ENCODE measurements around the gene TCERG1L. TPM values are rescaled to one million over a fixed set of nuclear protein-coding genes. Genes with fewer than 3 reads are reported as not detected.

Gene TCERG1L
- total and polyA plus RNA-seq, 3 experiments from 2014 or later, result 0.07 to 0.93 (median 0.68) TPM

- no peaks in the 10 kb centered on the region for H3K36me3 Mint-ChIP-seq
- H3K4me1 Mint-ChIP-seq, result no peaks in the 10 kb centered on the region
- ChIA-PET POLR2A (no interaction called here), CTCF (no interaction called here)
- H3K27me3 Mint-ChIP-seq, result peaks cover 0 to 11% of the 10 kb centered on the region in 2 donors
- no peak overlapping the region for H3K4me3 ChIP-seq (ENCODE audit: low read length)
- H3K36me3 ChIP-seq (ENCODE audit: insufficient read depth, low read length), result no peaks in the 10 kb centered on the region
- H3K9me3 Mint-ChIP-seq, result peaks cover 0 to 4% (median 0%) of the 10 kb centered on the region in 5 donors
- no peaks in the 10 kb centered on the region for H3K4me1 ChIP-seq (ENCODE audit: insufficient read depth, low read length)
- no peak overlapping the region for H3K4me3 Mint-ChIP-seq
- H3K27me3 ChIP-seq (ENCODE audit: insufficient read depth, low read length, poor library complexity, severe bottlenecking), result no peaks in the 10 kb centered on the region
- no peaks in the 10 kb centered on the region for H3K9me3 ChIP-seq (ENCODE audit: low read length)
- DNase-seq, result no peak
- no peak overlapping the region for H3K27ac Mint-ChIP-seq
- H3K27ac ChIP-seq (ENCODE audit: low read depth, low read length), result no peak overlapping the region
Observed at GRCh38 chr10:131213741-131214505, 97.6 kb downstream of the TCERG1L start.

- peaks cover 0 to 11% of the 10 kb centered on the region in 2 donors for H3K27me3 Mint-ChIP-seq
- no peaks in the 10 kb centered on the region for H3K36me3 ChIP-seq (ENCODE audit: insufficient read depth, low read length)
Observed at GRCh38 chr10:131212763-131213325, 98.7 kb downstream of the TCERG1L start.

GRCh38 chr10:131211965-131212619, 99.4 kb downstream of the TCERG1L start:
- H3K9me3 Mint-ChIP-seq, result peaks cover 0 to 4% (median 0%) of the 10 kb centered on the region in 5 donors
- Histone ChIP-seq H3K36me3 (ENCODE audit: insufficient read depth, low read length) (no peaks in the 10 kb centered on the region), H3K27me3 (ENCODE audit: insufficient read depth, low read length, poor library complexity, severe bottlenecking) (no peaks in the 10 kb centered on the region), H3K27ac (ENCODE audit: low read depth, low read length) (no peak overlapping the region), H3K4me3 (ENCODE audit: low read length) (no peak overlapping the region), H3K4me1 (ENCODE audit: insufficient read depth, low read length) (no peaks in the 10 kb centered on the region), H3K9me3 (ENCODE audit: low read length) (no peaks in the 10 kb centered on the region)
- DNase-seq, result no peak
- POLR2A ChIA-PET, result no interaction called here
- CTCF ChIA-PET, result no interaction called here
- no peak overlapping the region for H3K4me3 Mint-ChIP-seq
- no peak overlapping the region for H3K27ac Mint-ChIP-seq
- H3K36me3 Mint-ChIP-seq, result no peaks in the 10 kb centered on the region
- peaks cover 0 to 10% of the 10 kb centered on the region in 2 donors for H3K27me3 Mint-ChIP-seq
- H3K4me1 Mint-ChIP-seq, result no peaks in the 10 kb centered on the region

More at GRCh38 chr10:131212763-131213325, 98.7 kb downstream of the TCERG1L start:
- Histone ChIP-seq H3K9me3 (ENCODE audit: low read length) (no peaks in the 10 kb centered on the region), H3K4me1 (ENCODE audit: insufficient read depth, low read length) (no peaks in the 10 kb centered on the region), H3K27me3 (ENCODE audit: insufficient read depth, low read length, poor library complexity, severe bottlenecking) (no peaks in the 10 kb centered on the region), H3K4me3 (ENCODE audit: low read length) (no peak overlapping the region), H3K27ac (ENCODE audit: low read depth, low read length) (no peak overlapping the region)
- no peak overlapping the region for H3K4me3 Mint-ChIP-seq
- no peak overlapping the region for H3K27ac Mint-ChIP-seq
- peaks cover 0 to 4% (median 0%) of the 10 kb centered on the region in 5 donors for H3K9me3 Mint-ChIP-seq
- no peaks in the 10 kb centered on the region for H3K36me3 Mint-ChIP-seq
- POLR2A ChIA-PET, result no interaction called here
- H3K4me1 Mint-ChIP-seq, result no peaks in the 10 kb centered on the region
- CTCF ChIA-PET, result no interaction called here
- no peak for DNase-seq

- H3K27ac ChIP-seq (ENCODE audit: low read depth, low read length), result no peak overlapping the region
- H3K27me3 ChIP-seq (ENCODE audit: insufficient read depth, low read length, poor library complexity, severe bottlenecking), result no peaks in the 10 kb centered on the region
- ChIA-PET CTCF (no interaction called here), POLR2A (no interaction called here)
- peaks cover 0 to 4% (median 0%) of the 10 kb centered on the region in 5 donors for H3K9me3 Mint-ChIP-seq
- H3K4me3 Mint-ChIP-seq, result no peak overlapping the region
- H3K36me3 ChIP-seq (ENCODE audit: insufficient read depth, low read length), result no peaks in the 10 kb centered on the region
- no peak overlapping the region for H3K4me3 ChIP-seq (ENCODE audit: low read length)
- peaks cover 0 to 8% of the 10 kb centered on the region in 2 donors for H3K27me3 Mint-ChIP-seq
- no peaks in the 10 kb centered on the region for H3K4me1 ChIP-seq (ENCODE audit: insufficient read depth, low read length)
- no peaks in the 10 kb centered on the region for H3K9me3 ChIP-seq (ENCODE audit: low read length)
- no peak for DNase-seq
- H3K36me3 Mint-ChIP-seq, result no peaks in the 10 kb centered on the region
- H3K27ac Mint-ChIP-seq, result no peak overlapping the region
- H3K4me1 Mint-ChIP-seq, result no peaks in the 10 kb centered on the region
Observed at GRCh38 chr10:131211559-131211958, 100.0 kb downstream of the TCERG1L start.

GRCh38 chr10:131211146-131211545, 100.4 kb downstream of the TCERG1L start:
- no peaks in the 10 kb centered on the region for H3K36me3 Mint-ChIP-seq
- DNase-seq, result no peak

GRCh38 chr10:131210181-131210580, 101.3 kb downstream of the TCERG1L start:
- no peaks in the 10 kb centered on the region for H3K27me3 ChIP-seq (ENCODE audit: insufficient read depth, low read length, poor library complexity, severe bottlenecking)
- peaks cover 0 to 7% of the 10 kb centered on the region in 2 donors for H3K27me3 Mint-ChIP-seq
- no peak overlapping the region for H3K27ac ChIP-seq (ENCODE audit: low read depth, low read length)
- no peaks in the 10 kb centered on the region for H3K9me3 Mint-ChIP-seq
- no peak for DNase-seq
- no peaks in the 10 kb centered on the region for H3K36me3 ChIP-seq (ENCODE audit: insufficient read depth, low read length)
- no peak overlapping the region for H3K4me3 Mint-ChIP-seq
- H3K4me3 ChIP-seq (ENCODE audit: low read length), result no peak overlapping the region
- ChIA-PET CTCF (no interaction called here), POLR2A (no interaction called here)
- H3K36me3 Mint-ChIP-seq, result no peaks in the 10 kb centered on the region
- H3K4me1 ChIP-seq (ENCODE audit: insufficient read depth, low read length), result no peaks in the 10 kb centered on the region
- no peaks in the 10 kb centered on the region for H3K9me3 ChIP-seq (ENCODE audit: low read length)
- H3K4me1 Mint-ChIP-seq, result no peaks in the 10 kb centered on the region
- H3K27ac Mint-ChIP-seq, result no peak overlapping the region

More at GRCh38 chr10:131211146-131211545, 100.4 kb downstream of the TCERG1L start:
- H3K9me3 Mint-ChIP-seq, result peaks cover 0 to 3% (median 0%) of the 10 kb centered on the region in 5 donors
- no peak overlapping the region for H3K4me3 Mint-ChIP-seq
- no peak overlapping the region for H3K27ac ChIP-seq (ENCODE audit: low read depth, low read length)
- no peaks in the 10 kb centered on the region for H3K27me3 ChIP-seq (ENCODE audit: insufficient read depth, low read length, poor library complexity, severe bottlenecking)
- H3K27me3 Mint-ChIP-seq, result peaks cover 0 to 8% of the 10 kb centered on the region in 2 donors
- CTCF ChIA-PET, result no interaction called here
- H3K9me3 ChIP-seq (ENCODE audit: low read length), result no peaks in the 10 kb centered on the region
- no peaks in the 10 kb centered on the region for H3K4me1 ChIP-seq (ENCODE audit: insufficient read depth, low read length)
- H3K36me3 ChIP-seq (ENCODE audit: insufficient read depth, low read length), result no peaks in the 10 kb centered on the region
- no peak overlapping the region for H3K4me3 ChIP-seq (ENCODE audit: low read length)
- POLR2A ChIA-PET, result no interaction called here
- H3K4me1 Mint-ChIP-seq, result no peaks in the 10 kb centered on the region
- no peak overlapping the region for H3K27ac Mint-ChIP-seq

GRCh38 chr10:131207584-131208532, 103.7 kb downstream of the TCERG1L start:
- peaks cover 0 to 1% of the 10 kb centered on the region in 2 donors for H3K27me3 Mint-ChIP-seq
- Histone ChIP-seq H3K9me3 (ENCODE audit: low read length) (no peaks in the 10 kb centered on the region), H3K4me1 (ENCODE audit: insufficient read depth, low read length) (no peaks in the 10 kb centered on the region), H3K4me3 (ENCODE audit: low read length) (no peak overlapping the region), H3K27me3 (ENCODE audit: insufficient read depth, low read length, poor library complexity, severe bottlenecking) (no peaks in the 10 kb centered on the region), H3K36me3 (ENCODE audit: insufficient read depth, low read length) (no peaks in the 10 kb centered on the region), H3K27ac (ENCODE audit: low read depth, low read length) (no peak overlapping the region)
- no peak for DNase-seq
- no peaks in the 10 kb centered on the region for H3K36me3 Mint-ChIP-seq
- peaks cover 0 to 1% (median 0%) of the 10 kb centered on the region in 5 donors for H3K9me3 Mint-ChIP-seq
- ChIA-PET POLR2A (no interaction called here), CTCF (no interaction called here)
- H3K4me3 Mint-ChIP-seq, result no peak overlapping the region
- no peaks in the 10 kb centered on the region for H3K4me1 Mint-ChIP-seq
- H3K27ac Mint-ChIP-seq, result no peak overlapping the region
